HepG2 (cell line): ENCODE results near the gene ACTG2. TPM values are rescaled to one million over a fixed set of nuclear protein-coding genes. Genes with fewer than 3 reads are reported as not detected.

Experiments used
- ATAC-seq: fragments of 200-7000 bp; cut with Tn5 transposase; 3 replicates; pipeline ENCODE4 v1.9.1; 2020; ENCODE audit warnings: mild to moderate bottlenecking, moderate library complexity
- BruUV-seq: library from RNA; stranded (reverse); fragments of 400-500 nt; replicated peaks from 2 replicates; lab custom pipeline; 2021; lab: Mats Ljungman, UMichigan
- CTCF ChIA-PET: fragments of 300-600 bp; formaldehyde crosslinking; extraction: SDS; loops from one replicate; lab custom pipeline; 2021; ENCODE audit warnings: low total read pairs, inconsistent platforms, low intra/inter-chr PET ratio; lab: Yijun Ruan, JAX
- POLR2A ChIA-PET: fragments of 350-600 bp; sonication (Branson Sonifier 250); formaldehyde crosslinking; loops from one replicate; lab custom pipeline; 2020; ENCODE audit warnings: antibody characterized with exemption, inconsistent platforms; lab: Yijun Ruan, JAX
- DNase-seq: peaks from one replicate; pipeline ENCODE4 v3.0.0-alpha.2; 2015; ENCODE audit warnings: low spot score
- FAIRE-seq: peaks from 3 replicates; lab custom pipeline; 2011; peaks lifted over from hg19 to GRCh38; lab: Jason Lieb, UNC
- H2AFZ ChIP-seq: one replicate; pipeline ENCODE4 v1.6.1; 2011; ENCODE audit warnings: low read length, inconsistent platforms
- H3K27ac ChIP-seq: fragments of 300-600 bp; 3 replicates; pipeline ENCODE4 v1.8.0; 2011; ENCODE audit warnings: mixed run types, mild to moderate bottlenecking, mixed read lengths, low read length, inconsistent platforms; ENCODE audit not compliant: insufficient read depth; ENCODE audit errors: extremely low read length
- H3K27me3 ChIP-seq, 2 experiments: fragments of 200-600 bp in 1 of 2; 2 replicates in 1 of 2; 3 replicates in 1 of 2; pipeline versions ENCODE4 v1.6.0 to v1.8.0; 2011; ENCODE audit warnings: low read length in 2 of 2, mild to moderate bottlenecking in 2 of 2, moderate library complexity in 2 of 2, inconsistent platforms in 1 of 2; ENCODE audit not compliant: insufficient read depth in 2 of 2, control insufficient read depth in 1 of 2
- H3K36me3 ChIP-seq, 2 experiments: fragments of 200-600 bp in 1 of 2; replicated peaks in 1 of 2; 2 replicates in 1 of 2; 3 replicates in 1 of 2; pipeline versions ENCODE4 v1.5.1 to v1.8.0; 2011; ENCODE audit warnings: low read length in 2 of 2, inconsistent platforms in 1 of 2; ENCODE audit not compliant: insufficient read depth in 2 of 2, control insufficient read depth in 1 of 2
- H3K4me1 ChIP-seq: 2 replicates; pipeline ENCODE4 v1.5.1; 2012; ENCODE audit warnings: low read length, inconsistent platforms; ENCODE audit not compliant: insufficient read depth
- H3K4me2 ChIP-seq: 2 replicates; pipeline ENCODE4 v1.6.0; 2011; ENCODE audit warnings: low read depth, low read length, inconsistent platforms
- H3K4me3 ChIP-seq, 3 experiments: fragments of 200-600 bp in 1 of 3; sonication (generic), shearing (Covaris generic) in 1 of 3; replicated peaks in 1 of 3; 2 replicates each; pipeline ENCODE4 v1.5.1; 2011 to 2016; ENCODE audit warnings: low read length in 3 of 3, inconsistent platforms in 2 of 3, low read depth in 2 of 3, mild to moderate bottlenecking in 2 of 3, control low read depth in 1 of 3, mixed read lengths in 1 of 3; ENCODE audit not compliant: insufficient read depth in 1 of 3
- H3K79me2 ChIP-seq: one replicate; pipeline ENCODE4 v1.6.1; 2011; ENCODE audit warnings: low read length, inconsistent platforms; ENCODE audit not compliant: insufficient read depth
- H3K9ac ChIP-seq: 2 replicates; pipeline ENCODE4 v1.6.0; 2011; ENCODE audit warnings: mild to moderate bottlenecking, low read depth, low read length, inconsistent platforms; ENCODE audit not compliant: insufficient read depth
- H3K9me3 ChIP-seq: 2 replicates; pipeline ENCODE4 v1.5.1; 2012; ENCODE audit warnings: mild to moderate bottlenecking, low read length
- H4K20me1 ChIP-seq: 2 replicates; pipeline ENCODE4 v1.6.0; 2011; ENCODE audit warnings: inconsistent platforms, mild to moderate bottlenecking, low read length, moderate library complexity; ENCODE audit not compliant: insufficient read depth
- CEBPB ChIP-seq: IDR thresholded peaks from 2 replicates; pipeline ENCODE4 v1.6.1; 2011; ENCODE audit warnings: low read depth, low read length, improper control_type of control experiment, borderline replicate concordance
- ETV6 ChIP-seq: sonication (generic); formaldehyde crosslinking; conservative IDR thresholded peaks from 2 replicates; pipeline ENCODE4 v1.4.0; 2020; ENCODE audit warnings: missing genetic modification reagents
- HOXA9 ChIP-seq: sonication (generic); formaldehyde crosslinking; IDR thresholded peaks from 2 replicates; pipeline ENCODE4 v1.8.1; 2022; ENCODE audit warnings: missing genetic modification reagents, mild to moderate bottlenecking, moderate library complexity, borderline replicate concordance
- ISX ChIP-seq: sonication (generic); formaldehyde crosslinking; conservative IDR thresholded peaks from 2 replicates; pipeline ENCODE4 v1.5.0; 2020; ENCODE audit warnings: missing genetic modification reagents
- JDP2 ChIP-seq: sonication (generic); formaldehyde crosslinking; IDR thresholded peaks from 2 replicates; pipeline ENCODE4 v1.8.1; 2022; ENCODE audit warnings: missing genetic modification reagents, borderline replicate concordance
- MIXL1 ChIP-seq: IDR thresholded peaks from 2 replicates; pipeline ENCODE4 v1.6.1; 2016
- TGIF2 ChIP-seq: IDR thresholded peaks from 2 replicates; pipeline ENCODE4 v1.6.1; 2016; ENCODE audit warnings: control low read depth, missing compliant biosample characterization
- TMF1 ChIP-seq: sonication (generic); formaldehyde crosslinking; IDR thresholded peaks from 2 replicates; pipeline ENCODE4 v1.8.1; 2022; ENCODE audit warnings: low read depth, missing genetic modification reagents
- TOPORS ChIP-seq: sonication (generic); formaldehyde crosslinking; IDR thresholded peaks from 2 replicates; pipeline ENCODE4 v1.8.0; 2023; ENCODE audit warnings: mild to moderate bottlenecking, missing genetic modification reagents
- ZBTB3 ChIP-seq: sonication (generic); formaldehyde crosslinking; IDR thresholded peaks from 2 replicates; pipeline ENCODE4 v1.4.0; 2020; ENCODE audit warnings: low read depth, mild to moderate bottlenecking, moderate library complexity, missing genetic modification reagents, borderline replicate concordance
- ZBTB7B ChIP-seq: sonication (generic); formaldehyde crosslinking; IDR thresholded peaks from 2 replicates; pipeline ENCODE4 v1.4.0; 2020; ENCODE audit warnings: missing genetic modification reagents
- ZNF232 ChIP-seq: sonication (generic); formaldehyde crosslinking; IDR thresholded peaks from 2 replicates; pipeline ENCODE4 v1.4.0; 2020; ENCODE audit warnings: missing genetic modification reagents, borderline replicate concordance
- ZNF3 ChIP-seq: IDR thresholded peaks from 2 replicates; pipeline ENCODE4 v1.7.0; 2017; ENCODE audit warnings: inconsistent platforms
- ZNF713 ChIP-seq: sonication (generic); formaldehyde crosslinking; IDR thresholded peaks from 2 replicates; pipeline ENCODE4 v1.4.0; 2020; ENCODE audit warnings: mild to moderate bottlenecking, missing genetic modification reagents
- WGBS: methylation state at CpG from one replicate; pipeline ENCODE4 v1.1.6; 2017; ENCODE audit warnings: low lambda C conversion rate; 5-methylcytosine and 5-hydroxymethylcytosine counted together
- in situ Hi-C: cut with HindIII; loops from 2 replicates; pipeline ENCODE4 v1.10.0; 2017; ENCODE audit warnings: low pct_unique_long_range_greater_than_20kb; ENCODE audit not compliant: extremely low pct_ligation_motif_present
- intact Hi-C: fragments of 100-400 bp; cut with micrococcal nuclease; formaldehyde crosslinking; loops from one replicate; pipeline ENCODE4 v1.10.0; 2022; ENCODE audit not compliant: unreplicated experiment
- polyA plus RNA-seq, 8 experiments: library from polyadenylated mRNA; depleted of rRNA in 3 of 8; stranded (reverse) in 7 of 8; unstranded in 1 of 8; fragments of >200 nt; fragmentation: Illumina TruSeq in 4 of 8; extraction: Trizol in 4 of 8; gene quantifications; 2 replicates each; pipeline versions ENCODE4 v1.2.1 to v1.2.3, GENCODE V29; 2011 to 2016; ENCODE audit warnings: low read depth in 4 of 8, missing spikeins in 1 of 8, mixed read lengths in 1 of 8; ENCODE audit not compliant: insufficient read depth in 1 of 8
- total RNA-seq, 5 experiments: library from RNA; depleted of rRNA; stranded (reverse); fragments of >200 nt; fragmentation: Illumina TruSeq; extraction: Trizol; gene quantifications; 2 replicates each; pipeline ENCODE4 v1.2.3, GENCODE V29; 2016; ENCODE audit warnings: low read depth in 1 of 5

The ACTG2 gene
- total and polyA plus RNA-seq, 2 of the 13 experiments (the other 11 are each of a cell fraction or from before 2014, with no cell fraction given) = 0.13 TPM; not detected in 1

GRCh38 chr2:73942664-73943063, 49.9 kb downstream of the ACTG2 start (continued):
- TF ChIP-seq ZBTB3 (CRISPR knock-in tag) (no peak), ISX (CRISPR knock-in tag) (no peak), ZNF232 (no peak), HOXA9 (CRISPR knock-in tag) (no peak)

DNA sequence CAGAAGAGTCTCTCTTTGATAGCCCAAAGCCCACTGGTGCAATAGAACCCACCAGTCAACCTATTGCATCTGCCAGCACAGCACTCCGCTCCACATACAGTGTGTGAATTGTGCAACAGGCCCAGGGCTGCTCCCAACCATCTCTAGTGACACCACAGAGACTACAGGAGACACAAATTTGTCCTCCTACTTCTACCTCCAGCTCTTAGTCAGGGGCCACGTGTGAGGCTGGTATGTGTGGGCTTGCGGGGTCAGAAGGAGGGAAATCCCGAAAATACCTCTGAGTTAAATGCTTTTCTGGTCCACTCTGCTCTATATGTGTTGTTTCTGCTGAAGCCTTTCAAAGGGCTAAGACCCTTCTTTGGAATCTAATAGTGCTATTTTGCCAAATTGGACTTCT, 51.9 kb downstream of the ACTG2 start:
- H2AFZ ChIP-seq = no peak overlapping the region
- WGBS = 95% methylated on average over 4 of the region's 4 CpGs
- CTCF ChIA-PET = no interaction called here
- intact Hi-C loops = no loop called here
- FAIRE-seq = no peak
- H3K36me3 ChIP-seq = peaks cover 31 to 81% of the 10 kb centered on the region in 2 experiments
- H3K4me1 ChIP-seq = no peaks in the 10 kb centered on the region
- no peaks in the 10 kb centered on the region for H3K27me3 ChIP-seq
- no peak for DNase-seq
- TF ChIP-seq TMF1 (no peak), CEBPB (peak; percentile 40; the same call in 1 of the 2 replicates)
- no peak overlapping the region for H3K9ac ChIP-seq
- peaks cover 35% of the 10 kb centered on the region for H3K79me2 ChIP-seq
- H3K27ac ChIP-seq = no peak overlapping the region
- BruUV-seq = no TSS peak
- no peaks in the 10 kb centered on the region for H3K9me3 ChIP-seq
- POLR2A ChIA-PET = no interaction called here
- H4K20me1 ChIP-seq = peaks cover 5% of the 10 kb centered on the region; the same call in 1 of the 2 replicates
- no peak overlapping the region for H3K4me3 ChIP-seq
- in situ Hi-C loops = no loop called here
- ATAC-seq = no peak
- H3K4me2 ChIP-seq = no peak overlapping the region

GRCh38 chr2:73946215-73946614, 53.4 kb downstream of the ACTG2 start:
- in situ Hi-C loops = no loop called here
- BruUV-seq = no TSS peak
- FAIRE-seq (no peak), ATAC-seq (no peak), DNase-seq (no peak)
- H3K27ac ChIP-seq = no peak overlapping the region
- no peak overlapping the region for H3K4me2 ChIP-seq
- H3K79me2 ChIP-seq = peaks cover 24% of the 10 kb centered on the region
- CTCF ChIA-PET = no interaction called here
- H3K4me3 ChIP-seq = no peak overlapping the region
- peaks cover 5% of the 10 kb centered on the region; the same call in 1 of the 2 replicates for H4K20me1 ChIP-seq
- no peaks in the 10 kb centered on the region for H3K9me3 ChIP-seq
- POLR2A ChIA-PET = no interaction called here
- peaks cover 43 to 88% of the 10 kb centered on the region in 2 experiments for H3K36me3 ChIP-seq
- H3K27me3 ChIP-seq = no peaks in the 10 kb centered on the region
- intact Hi-C loops = no loop called here
- WGBS = 98% methylated on average over 1 of the region's 1 CpG
- no peaks in the 10 kb centered on the region for H3K4me1 ChIP-seq
- no peak overlapping the region for H3K9ac ChIP-seq
- H2AFZ ChIP-seq = no peak overlapping the region
- no peak for TF ChIP-seq JDP2 (CRISPR knock-in tag)
- no peak for TF ChIP-seq ZBTB7B (CRISPR knock-in tag)
- no peak for TF ChIP-seq ETV6
- no peak for TF ChIP-seq TGIF2 (CRISPR knock-in tag)
- no peak for TF ChIP-seq HOXA9 (CRISPR knock-in tag)
- TF ChIP-seq ZNF3 (CRISPR knock-in tag) = no peak
- TF ChIP-seq ZNF713 (CRISPR knock-in tag) = no peak
- TF ChIP-seq MIXL1 = no peak
- TF ChIP-seq TOPORS = no peak
